ENCODE data around the gene ARHGEF11.

The ARHGEF11 gene

GRCh38 chr1:157045250-157046218, at the start of gene ARHGEF11:
TSS of gene ARHGEF11 (minus strand) at chr1:157045742. CDS start at chr1:157044330, 1,412 bp downstream.
- DNase-seq: peak; percentile 89 to 97 (median 90)

- DNase-seq: no peak
Measured at GRCh38 chr1:157095091-157095490, 49.5 kb upstream of the ARHGEF11 start.

GRCh38 chr1:157092831-157093230, 47.3 kb upstream of the ARHGEF11 start:
- DNase-seq: no peak

- no peak for DNase-seq
Measured at GRCh38 chr1:157091668-157092273, 46.2 kb upstream of the ARHGEF11 start.

GRCh38 chr1:157091186-157091585, 45.6 kb upstream of the ARHGEF11 start:
- no peak for DNase-seq

GRCh38 chr1:157090771-157091170, 45.2 kb upstream of the ARHGEF11 start:
- no peak for DNase-seq

GRCh38 chr1:157090196-157090647, 44.7 kb upstream of the ARHGEF11 start:
- peak; percentile 92 to 96 (median 95) for DNase-seq

- DNase-seq: no peak
Measured at GRCh38 chr1:157089789-157090188, 44.2 kb upstream of the ARHGEF11 start.

GRCh38 chr1:157088607-157089006, 43.1 kb upstream of the ARHGEF11 start:
- DNase-seq: no peak

GRCh38 chr1:157087030-157087429, 41.5 kb upstream of the ARHGEF11 start:
- no peak for DNase-seq

GRCh38 chr1:157086299-157086698, 40.8 kb upstream of the ARHGEF11 start:
- no peak for DNase-seq

- peak; percentile 54 to 91 (median 79) for DNase-seq
Measured at GRCh38 chr1:157085421-157085820, 39.9 kb upstream of the ARHGEF11 start.

GRCh38 chr1:157084720-157085119, 39.2 kb upstream of the ARHGEF11 start:
- DNase-seq: no peak

GRCh38 chr1:157081707-157082106, 36.2 kb upstream of the ARHGEF11 start:
- no peak for DNase-seq

- DNase-seq: no peak
Measured at GRCh38 chr1:157080714-157081113, 35.2 kb upstream of the ARHGEF11 start.

GRCh38 chr1:157077394-157077793, 31.9 kb upstream of the ARHGEF11 start:
- DNase-seq: no peak

- peak; percentile 81 to 84 (median 84) for DNase-seq
Measured at GRCh38 chr1:157073944-157074685, 28.6 kb upstream of the ARHGEF11 start.

GRCh38 chr1:157069601-157070000, 24.1 kb upstream of the ARHGEF11 start:
- DNase-seq: no peak

- peak; percentile 17 to 51 (median 24) for DNase-seq
Measured at GRCh38 chr1:157059241-157059640, 13.7 kb upstream of the ARHGEF11 start.

- peak in 2 of 3 donors; percentile 25 to 50 for DNase-seq
Measured at GRCh38 chr1:157056269-157056668, 10.7 kb upstream of the ARHGEF11 start.

- DNase-seq: peak; percentile 78 to 81 (median 80)
Measured at GRCh38 chr1:157055729-157056128, 10.2 kb upstream of the ARHGEF11 start.

GRCh38 chr1:157050836-157051235, 5.3 kb upstream of the ARHGEF11 start:
- no peak for DNase-seq

- DNase-seq: no peak
Measured at GRCh38 chr1:157047062-157047410, 1.5 kb upstream of the ARHGEF11 start.

All from suppressor macrophage treated with lipopolysaccharide for 1 hour (primary cell).